Activated naive CD8-positive, alpha-beta T cell treated with anti-CD3 and anti-CD28 coated beads, Interleukin-2, amount 10 ng/mL, durations not matched to agents 7 days and 5 days (primary cell): Measurements from ENCODE around the gene CXCL13. TPM values are rescaled to one million over a fixed set of nuclear protein-coding genes. Genes with fewer than 3 reads are reported as not detected.
"Not testable (repeated sequence)": the region's sequence is repeated elsewhere in the genome, so short reads cannot be mapped to it uniquely, and the experiment has no call there.

Experiments
- ATAC-seq: fragments of 150-1000 bp; cut with Tn5 transposase; one replicate; pipeline ENCODE4 v1.10.0; 2021; ENCODE audit warnings: low read depth, moderate library complexity
- POLR2A ChIA-PET: fragments of 350-600 bp; sonication (Branson Sonifier 250); formaldehyde crosslinking; loops from one replicate; lab custom pipeline; 2021; ENCODE audit warnings: antibody characterized with exemption; lab: Charles Lee
- DNase-seq: peaks from one replicate; pipeline ENCODE4 v3.0.0; 2021
- H3K27ac Mint-ChIP-seq: one replicate; pipeline ENCODE4 v1.8.0; 2022; ENCODE audit warnings: mild to moderate bottlenecking, mixed read lengths
- H3K27me3 Mint-ChIP-seq: one replicate; pipeline ENCODE4 v1.8.0; 2022; ENCODE audit warnings: mild to moderate bottlenecking, moderate library complexity, mixed read lengths
- H3K36me3 Mint-ChIP-seq: one replicate; pipeline ENCODE4 v1.8.0; 2021; ENCODE audit warnings: mild to moderate bottlenecking, mixed read lengths
- H3K4me1 Mint-ChIP-seq: one replicate; pipeline ENCODE4 v1.8.0; 2021; ENCODE audit warnings: mixed read lengths
- H3K4me3 Mint-ChIP-seq: one replicate; pipeline ENCODE4 v1.8.0; 2022; ENCODE audit warnings: mild to moderate bottlenecking, moderate library complexity, mixed read lengths
- H3K9me3 Mint-ChIP-seq: one replicate; pipeline ENCODE4 v1.8.0; 2021; ENCODE audit warnings: mixed read lengths
- total RNA-seq, 2 experiments: library from RNA; stranded (reverse); gene quantifications; one replicate each; pipeline ENCODE4 v1.2.3, GENCODE V29; 2021

The CXCL13 gene
- total RNA-seq, 2 experiments from 2014 or later: not detected

- H3K36me3 Mint-ChIP-seq: no peaks in the 10 kb centered on the region
- peaks cover 27% of the 10 kb centered on the region for H3K27me3 Mint-ChIP-seq
- POLR2A ChIA-PET: no interaction called here
- H3K4me3 Mint-ChIP-seq: no peak overlapping the region
- peak overlapping the region; percentile 17 for H3K27ac Mint-ChIP-seq
- ATAC-seq (no peak), DNase-seq (no peak)
- H3K9me3 Mint-ChIP-seq: no peaks in the 10 kb centered on the region
- peaks cover 8% of the 10 kb centered on the region for H3K4me1 Mint-ChIP-seq
Observed at GRCh38 chr4:77619408-77619807, 13.8 kb downstream of the CXCL13 start.

- peaks cover 30% of the 10 kb centered on the region for H3K27me3 Mint-ChIP-seq
- POLR2A ChIA-PET: interaction anchor here (0.6 kb wide), 2 partner anchors 59 to 236 kb away, joined by 3 read pairs; no protein-coding TSS in a partner anchor
Observed at GRCh38 chr4:77621254-77621653, 15.6 kb downstream of the CXCL13 start.

GRCh38 chr4:77623091-77623490, 17.5 kb downstream of the CXCL13 start:
- no peak overlapping the region for H3K4me3 Mint-ChIP-seq
- H3K9me3 Mint-ChIP-seq: no peaks in the 10 kb centered on the region
- H3K4me1 Mint-ChIP-seq: peaks cover 8% of the 10 kb centered on the region
- ATAC-seq: no peak
- no peak overlapping the region for H3K27ac Mint-ChIP-seq
- no peak for DNase-seq
- POLR2A ChIA-PET: no interaction called here
- no peaks in the 10 kb centered on the region for H3K36me3 Mint-ChIP-seq
- H3K27me3 Mint-ChIP-seq: peaks cover 30% of the 10 kb centered on the region

More at GRCh38 chr4:77621254-77621653, 15.6 kb downstream of the CXCL13 start:
- peaks cover 8% of the 10 kb centered on the region for H3K4me1 Mint-ChIP-seq
- H3K36me3 Mint-ChIP-seq: no peaks in the 10 kb centered on the region
- ATAC-seq: no peak
- H3K9me3 Mint-ChIP-seq: no peaks in the 10 kb centered on the region
- no peak for DNase-seq
- no peak overlapping the region for H3K27ac Mint-ChIP-seq
- H3K4me3 Mint-ChIP-seq: no peak overlapping the region

- no peak for ATAC-seq
Observed at GRCh38 chr4:77624213-77624612, 18.6 kb downstream of the CXCL13 start.

GRCh38 chr4:77625485-77625884, 19.9 kb downstream of the CXCL13 start:
- DNase-seq (no peak), ATAC-seq (no peak)
- H3K9me3 Mint-ChIP-seq: no peaks in the 10 kb centered on the region
- no peak overlapping the region for H3K27ac Mint-ChIP-seq
- no peak overlapping the region for H3K4me3 Mint-ChIP-seq
- peaks cover 6% of the 10 kb centered on the region for H3K4me1 Mint-ChIP-seq
- POLR2A ChIA-PET: no interaction called here
- peaks cover 20% of the 10 kb centered on the region for H3K27me3 Mint-ChIP-seq
- H3K36me3 Mint-ChIP-seq: no peaks in the 10 kb centered on the region

More at GRCh38 chr4:77624213-77624612, 18.6 kb downstream of the CXCL13 start:
- DNase-seq: no peak
- Mint-ChIP-seq H3K9me3 (no peaks in the 10 kb centered on the region), H3K4me1 (peaks cover 2% of the 10 kb centered on the region), H3K27ac (no peak overlapping the region), H3K27me3 (peaks cover 30% of the 10 kb centered on the region), H3K4me3 (no peak overlapping the region), H3K36me3 (no peaks in the 10 kb centered on the region)
- POLR2A ChIA-PET: no interaction called here

- H3K9me3 Mint-ChIP-seq: peaks cover 1% of the 10 kb centered on the region
- DNase-seq: no peak
- no peaks in the 10 kb centered on the region for H3K36me3 Mint-ChIP-seq
- H3K27me3 Mint-ChIP-seq: no peaks in the 10 kb centered on the region
- POLR2A ChIA-PET: no interaction called here
- H3K4me1 Mint-ChIP-seq: peaks cover 6% of the 10 kb centered on the region
- no peak overlapping the region for H3K4me3 Mint-ChIP-seq
- no peak for ATAC-seq
- H3K27ac Mint-ChIP-seq: peak overlapping the region; percentile 11
Observed at GRCh38 chr4:77629885-77630284, 24.3 kb downstream of the CXCL13 start.

- Mint-ChIP-seq H3K27ac (no peak overlapping the region), H3K9me3 (peaks cover 1% of the 10 kb centered on the region), H3K36me3 (no peaks in the 10 kb centered on the region), H3K4me1 (peaks cover 6% of the 10 kb centered on the region), H3K4me3 (no peak overlapping the region), H3K27me3 (no peaks in the 10 kb centered on the region)
- POLR2A ChIA-PET: no interaction called here
- no peak for DNase-seq
- ATAC-seq: no peak
Observed at GRCh38 chr4:77631276-77631675, 25.7 kb downstream of the CXCL13 start.

- no peak for DNase-seq
- POLR2A ChIA-PET: no interaction called here
- Mint-ChIP-seq H3K36me3 (peaks cover 5% of the 10 kb centered on the region), H3K4me3 (no peak overlapping the region), H3K27ac (no peak overlapping the region), H3K9me3 (peaks cover 12% of the 10 kb centered on the region), H3K4me1 (peaks cover 6% of the 10 kb centered on the region), H3K27me3 (no peaks in the 10 kb centered on the region)
- ATAC-seq: no peak
Observed at GRCh38 chr4:77634132-77634785, 28.6 kb downstream of the CXCL13 start.

- no peak overlapping the region for H3K4me3 Mint-ChIP-seq
- H3K36me3 Mint-ChIP-seq: peaks cover 5% of the 10 kb centered on the region
- no peaks in the 10 kb centered on the region for H3K4me1 Mint-ChIP-seq
- H3K27me3 Mint-ChIP-seq: no peaks in the 10 kb centered on the region
- DNase-seq (no peak), ATAC-seq (no peak)
- peaks cover 12% of the 10 kb centered on the region for H3K9me3 Mint-ChIP-seq
- POLR2A ChIA-PET: no interaction called here
- H3K27ac Mint-ChIP-seq: no peak overlapping the region
Observed at GRCh38 chr4:77635246-77635645, 29.6 kb downstream of the CXCL13 start.

GRCh38 chr4:77635876-77636275, 30.3 kb downstream of the CXCL13 start:
- Mint-ChIP-seq H3K27ac (no peak overlapping the region), H3K27me3 (no peaks in the 10 kb centered on the region), H3K4me1 (no peaks in the 10 kb centered on the region), H3K36me3 (peaks cover 5% of the 10 kb centered on the region), H3K9me3 (peaks cover 12% of the 10 kb centered on the region), H3K4me3 (no peak overlapping the region)
- DNase-seq: no peak
- ATAC-seq: no peak
- POLR2A ChIA-PET: no interaction called here

- H3K4me1 Mint-ChIP-seq: no peaks in the 10 kb centered on the region
- no peak for DNase-seq
- ATAC-seq: no peak
- peaks cover 12% of the 10 kb centered on the region for H3K9me3 Mint-ChIP-seq
- POLR2A ChIA-PET: no interaction called here
- no peak overlapping the region for H3K4me3 Mint-ChIP-seq
- H3K27me3 Mint-ChIP-seq: no peaks in the 10 kb centered on the region
- H3K36me3 Mint-ChIP-seq: peaks cover 5% of the 10 kb centered on the region
- no peak overlapping the region for H3K27ac Mint-ChIP-seq
Observed at GRCh38 chr4:77636902-77637301, 31.3 kb downstream of the CXCL13 start.

GRCh38 chr4:77644069-77644468, 38.4 kb downstream of the CXCL13 start:
- POLR2A ChIA-PET, H3K27me3 Mint-ChIP-seq, DNase-seq, ATAC-seq, H3K4me1 Mint-ChIP-seq, H3K36me3 Mint-ChIP-seq, H3K27ac Mint-ChIP-seq, H3K4me3 Mint-ChIP-seq: not testable (repeated sequence)
- H3K9me3 Mint-ChIP-seq: peaks cover 22% of the 10 kb centered on the region

GRCh38 chr4:77650787-77651186, 45.2 kb downstream of the CXCL13 start:
- peaks cover 3% of the 10 kb centered on the region for H3K27me3 Mint-ChIP-seq
- H3K4me3 Mint-ChIP-seq: no peak overlapping the region
- no peaks in the 10 kb centered on the region for H3K4me1 Mint-ChIP-seq
- H3K36me3 Mint-ChIP-seq: no peaks in the 10 kb centered on the region
- DNase-seq: no peak
- POLR2A ChIA-PET: no interaction called here
- peaks cover 13% of the 10 kb centered on the region for H3K9me3 Mint-ChIP-seq
- no peak overlapping the region for H3K27ac Mint-ChIP-seq
- ATAC-seq: no peak

- POLR2A ChIA-PET: no interaction called here
- Mint-ChIP-seq H3K4me3 (no peak overlapping the region), H3K27me3 (peaks cover 5% of the 10 kb centered on the region)
Observed at GRCh38 chr4:77651820-77652219, 46.2 kb downstream of the CXCL13 start.

More at GRCh38 chr4:77651820-77652219, 46.2 kb downstream of the CXCL13 start:
- Mint-ChIP-seq H3K36me3 (no peaks in the 10 kb centered on the region), H3K27ac (no peak overlapping the region), H3K4me1 (no peaks in the 10 kb centered on the region), H3K9me3 (peaks cover 12% of the 10 kb centered on the region)
- DNase-seq (no peak), ATAC-seq (no peak)
